Endodermal cell (in vitro differentiated cells): Measurements from ENCODE around the gene TMBIM6. TPM values are rescaled to one million over a fixed set of nuclear protein-coding genes. Genes with fewer than 3 reads are reported as not detected.

Experiments
- DNase-seq: peaks from one replicate; pipeline ENCODE4 v3.0.0-alpha.2; 2017
- H3K27ac ChIP-seq: 2 replicates; pipeline ENCODE4 v1.5.1; 2013; ENCODE audit warnings: mild to moderate bottlenecking, low read depth, low read length, moderate library complexity
- H3K27me3 ChIP-seq: 2 replicates; pipeline ENCODE4 v1.6.1; 2013; ENCODE audit warnings: mild to moderate bottlenecking, low read length, moderate library complexity; ENCODE audit not compliant: insufficient read depth, control insufficient read depth, poor library complexity, severe bottlenecking
- H3K36me3 ChIP-seq: 2 replicates; pipeline ENCODE4 v1.7.0; 2013; ENCODE audit warnings: mild to moderate bottlenecking, low read length, moderate library complexity; ENCODE audit not compliant: control insufficient read depth, insufficient read depth
- H3K4me1 ChIP-seq: one replicate; pipeline ENCODE4 v1.7.0; 2013; ENCODE audit warnings: low read length; ENCODE audit not compliant: control insufficient read depth, insufficient read depth
- H3K4me3 ChIP-seq: 2 replicates; pipeline ENCODE4 v1.5.1; 2013; ENCODE audit warnings: mild to moderate bottlenecking, low read length, moderate library complexity
- H3K9ac ChIP-seq: 2 replicates; pipeline ENCODE4 v1.6.1; 2013; ENCODE audit warnings: mild to moderate bottlenecking, low read length, moderate library complexity; ENCODE audit not compliant: poor library complexity, severe bottlenecking; ENCODE audit errors: extremely low read depth
- H3K9me3 ChIP-seq: 2 replicates; pipeline ENCODE4 v1.6.1; 2013; ENCODE audit warnings: mild to moderate bottlenecking, low read length, moderate library complexity; ENCODE audit not compliant: control insufficient read depth
- H3K27ac Mint-ChIP-seq: 2 replicates; pipeline ENCODE4 v1.8.0; 2020; ENCODE audit warnings: mixed read lengths
- H3K27me3 Mint-ChIP-seq: 2 replicates; pipeline ENCODE4 v1.8.0; 2021; ENCODE audit warnings: mild to moderate bottlenecking, mixed read lengths; ENCODE audit not compliant: insufficient read depth
- H3K36me3 Mint-ChIP-seq: 2 replicates; pipeline ENCODE4 v1.8.0; 2020; ENCODE audit warnings: low read depth, mixed read lengths
- H3K4me1 Mint-ChIP-seq: 2 replicates; pipeline ENCODE4 v1.8.0; 2020; ENCODE audit warnings: mixed read lengths
- H3K4me3 Mint-ChIP-seq: 2 replicates; pipeline ENCODE4 v1.8.0; 2020; ENCODE audit warnings: mild to moderate bottlenecking, moderate library complexity, mixed read lengths
- H3K9me3 Mint-ChIP-seq: 2 replicates; pipeline ENCODE4 v1.8.0; 2020; ENCODE audit warnings: mild to moderate bottlenecking, mixed read lengths
- CTCF ChIP-seq: fragments of 200-600 bp; sonication (generic); conservative IDR thresholded peaks from 2 replicates; pipeline ENCODE4 v1.5.0; 2021; ENCODE audit warnings: antibody characterized with exemption, mild to moderate bottlenecking
- WGBS, 2 experiments: methylation state at CpG; one replicate each; pipeline versions ENCODE4 v1.1.5 to v1.1.7; 2013; ENCODE audit warnings: missing lambda C conversion rate in 2 of 2, mixed read lengths in 1 of 2; ENCODE audit not compliant: insufficient coverage in 1 of 2, insufficient read length in 1 of 2; 5-methylcytosine and 5-hydroxymethylcytosine counted together
- total RNA-seq, 2 donors: library from RNA; stranded (reverse); fragmentation: NEBNext Ultra II Directional in 1 of 2; extraction: Animal tissue kit (Norgen Biotek cat#: 25700) in 1 of 2; gene quantifications; 2 replicates in 1 of 2; 3 replicates in 1 of 2; pipeline ENCODE4 v1.2.1, GENCODE V29; 2021

Gene TMBIM6
- total RNA-seq, 2 donors from 2014 or later = 426 to 455 TPM

- peaks cover 11% of the 10 kb centered on the region for H3K27me3 ChIP-seq
- H3K4me1 ChIP-seq = peaks cover 15% of the 10 kb centered on the region
- Mint-ChIP-seq H3K4me3 (no peak overlapping the region), H3K4me1 (peaks cover 27% of the 10 kb centered on the region), H3K27me3 (peaks cover 12% of the 10 kb centered on the region), H3K9me3 (no peaks in the 10 kb centered on the region), H3K36me3 (no peaks in the 10 kb centered on the region), H3K27ac (no peak overlapping the region)
- DNase-seq = no peak
- WGBS, 2 experiments = 90 to 100% methylated on average over 3 of the region's 3 CpGs
- TF ChIP-seq CTCF = no peak
- H3K4me3 ChIP-seq = no peak overlapping the region
- no peak overlapping the region for H3K9ac ChIP-seq
- no peaks in the 10 kb centered on the region for H3K9me3 ChIP-seq
- no peaks in the 10 kb centered on the region for H3K36me3 ChIP-seq
- no peak overlapping the region for H3K27ac ChIP-seq
Observed at GRCh38 chr12:49703647-49704137, 37.7 kb upstream of the TMBIM6 start.

GRCh38 chr12:49705479-49706134 is 35.8 kb upstream of the TMBIM6 start:
- peak; percentile 86 for DNase-seq
- Histone ChIP-seq H3K4me3 (peak overlapping the region; percentile 88), H3K27ac (no peak overlapping the region), H3K9ac (peak overlapping the region; percentile 65), H3K9me3 (no peaks in the 10 kb centered on the region), H3K4me1 (peaks cover 10% of the 10 kb centered on the region), H3K27me3 (peaks cover 21% of the 10 kb centered on the region), H3K36me3 (no peaks in the 10 kb centered on the region)
- 49 to 50% methylated on average over 8 to 10 of the region's 10 CpGs for WGBS, 2 experiments
- no peak for TF ChIP-seq CTCF
- Mint-ChIP-seq H3K4me1 (peaks cover 20% of the 10 kb centered on the region), H3K27me3 (peaks cover 29% of the 10 kb centered on the region), H3K9me3 (no peaks in the 10 kb centered on the region), H3K36me3 (no peaks in the 10 kb centered on the region), H3K27ac (no peak overlapping the region), H3K4me3 (peak overlapping the region; percentile 81)

- Mint-ChIP-seq H3K9me3 (no peaks in the 10 kb centered on the region), H3K27ac (peak overlapping the region; percentile 60), H3K4me1 (peaks cover 20% of the 10 kb centered on the region), H3K36me3 (no peaks in the 10 kb centered on the region), H3K4me3 (peak overlapping the region; percentile 81), H3K27me3 (peaks cover 38% of the 10 kb centered on the region)
- WGBS, 2 experiments = 0 to 2% methylated on average over 18 to 43 of the region's 43 CpGs
- Histone ChIP-seq H3K36me3 (no peaks in the 10 kb centered on the region), H3K27ac (peak overlapping the region; percentile 27), H3K27me3 (peaks cover 21% of the 10 kb centered on the region), H3K4me1 (peaks cover 10% of the 10 kb centered on the region), H3K4me3 (peak overlapping the region; percentile 88), H3K9ac (peak overlapping the region; percentile 65), H3K9me3 (no peaks in the 10 kb centered on the region)
- peak; percentile 90 for DNase-seq
- TF ChIP-seq CTCF = no peak
Observed at GRCh38 chr12:49706351-49707127, 34.8 kb upstream of the TMBIM6 start.
